Measurements from ENCODE around the gene STRIP2. TPM values are rescaled to one million over a fixed set of nuclear protein-coding genes. Genes with fewer than 3 reads are reported as not detected.

The STRIP2 gene
- total and polyA plus RNA-seq, 9 donors: 5.1 to 10.1 (median 6.2) TPM

DNA sequence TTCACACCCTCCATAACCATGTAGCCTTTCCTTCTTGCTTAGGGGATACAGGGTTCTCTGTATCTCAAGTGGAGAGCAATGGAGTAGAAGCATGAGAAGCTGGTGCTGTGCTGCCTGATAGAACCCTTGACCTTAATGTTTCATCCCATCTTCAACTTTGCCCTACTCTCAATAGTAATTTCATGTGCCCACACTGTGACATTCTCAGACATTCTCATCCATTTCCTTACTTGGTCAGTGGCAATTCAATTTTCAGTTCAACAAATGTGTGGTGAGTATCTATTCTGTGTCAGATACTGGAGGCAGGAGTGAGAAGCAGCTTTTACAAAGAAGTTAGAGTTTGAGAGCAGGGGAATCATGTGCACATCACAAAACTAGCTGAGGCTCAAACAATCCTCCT is 16.1 kb downstream of the STRIP2 start:
- H3K9me3 ChIP-seq (replicated peaks; ENCODE audit: control insufficient read depth, low read depth, low read length): peaks cover 7% of the 10 kb centered on the region
- no peak overlapping the region for H3K4me3 ChIP-seq (ENCODE audit: low read length)
- no peak for DNase-seq
- no peak overlapping the region for H3K27ac ChIP-seq (ENCODE audit: low read length)
- H3K4me1 ChIP-seq (ENCODE audit: control insufficient read depth, insufficient read depth, low read length): no peaks in the 10 kb centered on the region
- H3K27me3 ChIP-seq (ENCODE audit: control insufficient read depth, insufficient read depth, low read length): no peaks in the 10 kb centered on the region
- H3K36me3 ChIP-seq (ENCODE audit: control insufficient read depth, insufficient read depth, low read length): peaks cover 21% of the 10 kb centered on the region

DNA sequence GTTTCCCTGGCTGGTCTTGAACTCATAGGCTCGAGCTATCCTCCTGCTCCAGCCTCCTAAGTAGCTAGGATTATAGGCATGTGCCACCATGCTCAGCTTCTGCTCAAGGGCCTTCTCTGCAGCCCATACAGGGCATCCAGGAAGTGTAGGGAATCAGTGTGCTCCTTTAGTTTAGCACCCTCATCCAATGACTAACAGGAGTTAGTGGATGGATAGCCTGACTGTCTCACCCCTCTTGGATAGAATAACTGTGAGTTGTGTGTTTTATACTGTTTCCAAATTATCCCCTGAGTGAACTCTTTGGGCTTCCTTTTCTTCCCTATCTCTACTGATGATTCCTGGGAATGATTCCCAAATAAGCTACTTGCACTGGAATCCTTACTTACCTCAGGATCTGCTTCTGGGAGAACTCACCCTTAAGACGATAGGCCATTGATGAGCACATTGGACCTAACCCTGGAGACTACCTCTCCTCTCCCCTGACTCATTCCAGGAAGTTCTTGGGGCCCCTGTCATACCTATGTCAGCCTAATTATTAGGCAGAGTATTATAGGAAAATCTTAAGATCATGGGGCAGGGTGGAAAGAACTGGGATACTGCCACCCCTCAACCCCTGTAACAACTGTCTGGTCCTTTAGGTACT is 18.5 kb downstream of the STRIP2 start:
- Histone ChIP-seq H3K4me3 (ENCODE audit: low read length) (no peak overlapping the region), H3K27me3 (ENCODE audit: control insufficient read depth, insufficient read depth, low read length) (no peaks in the 10 kb centered on the region), H3K9me3 (replicated peaks; ENCODE audit: control insufficient read depth, low read depth, low read length) (peaks cover 7% of the 10 kb centered on the region), H3K4me1 (ENCODE audit: control insufficient read depth, insufficient read depth, low read length) (no peaks in the 10 kb centered on the region), H3K36me3 (ENCODE audit: control insufficient read depth, insufficient read depth, low read length) (peaks cover 23% of the 10 kb centered on the region), H3K27ac (ENCODE audit: low read length) (no peak overlapping the region)
- 100% methylated on average over 1 of the region's 2 CpGs for WGBS (ENCODE audit: insufficient coverage)
- DNase-seq: no peak

DNA sequence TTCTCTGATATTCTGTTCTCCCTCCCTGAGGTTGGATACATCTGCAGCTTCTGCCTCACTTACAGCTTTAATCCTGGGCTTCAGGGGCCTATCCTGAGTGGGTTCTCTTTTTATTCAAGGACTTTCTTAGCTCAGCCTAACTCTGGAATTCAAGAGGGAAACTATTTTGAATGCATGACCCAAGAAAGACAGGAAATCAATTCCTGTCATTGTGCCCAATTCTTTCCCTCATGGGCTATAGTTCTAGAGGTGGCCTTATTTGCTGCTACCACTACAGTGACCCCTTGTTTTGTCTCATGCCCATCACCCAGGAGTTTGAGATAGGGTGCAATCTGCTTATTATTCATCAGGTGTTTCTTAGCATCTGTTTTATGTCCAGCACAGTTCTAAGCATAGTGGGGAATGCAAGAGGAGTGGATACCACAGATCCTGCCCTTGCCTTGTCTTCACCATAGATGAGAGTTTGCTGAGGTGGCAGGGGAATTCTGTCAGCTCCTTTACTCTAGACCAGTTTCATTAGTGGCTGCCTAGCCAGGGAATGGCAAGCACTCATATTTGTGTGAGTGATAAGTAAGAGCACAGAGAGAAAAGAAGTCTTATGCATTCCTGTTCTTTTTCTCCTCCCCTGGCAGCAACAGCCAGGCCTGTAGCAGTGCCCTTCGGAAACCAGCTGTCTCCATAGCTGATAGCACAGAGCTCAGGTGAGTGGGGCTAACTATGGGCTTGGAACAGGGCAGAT is 19.4 kb downstream of the STRIP2 start:
- Histone ChIP-seq H3K9me3 (replicated peaks; ENCODE audit: control insufficient read depth, low read depth, low read length) (no peaks in the 10 kb centered on the region), H3K27me3 (ENCODE audit: control insufficient read depth, insufficient read depth, low read length) (no peaks in the 10 kb centered on the region), H3K27ac (ENCODE audit: low read length) (no peak overlapping the region), H3K36me3 (ENCODE audit: control insufficient read depth, insufficient read depth, low read length) (peaks cover 33% of the 10 kb centered on the region), H3K4me3 (ENCODE audit: low read length) (no peak overlapping the region), H3K4me1 (ENCODE audit: control insufficient read depth, insufficient read depth, low read length) (no peaks in the 10 kb centered on the region)
- no peak for DNase-seq
- WGBS (ENCODE audit: insufficient coverage): no CpG with 5 or more reads among the region's 1 CpG

DNA sequence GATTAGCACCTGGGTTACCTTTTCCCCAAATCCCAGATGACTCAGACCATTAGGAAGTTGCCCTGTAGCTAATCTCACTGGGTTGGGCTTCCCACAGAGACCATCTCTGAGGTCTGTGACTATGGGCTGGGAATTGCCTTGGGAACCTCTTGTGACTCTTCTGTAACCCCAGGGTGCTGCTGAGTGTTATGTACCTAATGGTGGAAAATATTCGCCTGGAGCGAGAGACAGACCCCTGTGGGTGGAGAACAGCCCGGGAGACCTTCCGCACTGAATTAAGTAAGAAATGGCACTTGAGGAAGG is 20.0 kb downstream of the STRIP2 start:
- Histone ChIP-seq H3K27me3 (ENCODE audit: control insufficient read depth, insufficient read depth, low read length) (no peaks in the 10 kb centered on the region), H3K9me3 (replicated peaks; ENCODE audit: control insufficient read depth, low read depth, low read length) (no peaks in the 10 kb centered on the region), H3K4me1 (ENCODE audit: control insufficient read depth, insufficient read depth, low read length) (no peaks in the 10 kb centered on the region), H3K36me3 (ENCODE audit: control insufficient read depth, insufficient read depth, low read length) (peaks cover 34% of the 10 kb centered on the region), H3K27ac (ENCODE audit: low read length) (no peak overlapping the region), H3K4me3 (ENCODE audit: low read length) (no peak overlapping the region)
- no peak for DNase-seq
- 77% methylated on average over 4 of the region's 4 CpGs for WGBS (ENCODE audit: insufficient coverage)

DNA sequence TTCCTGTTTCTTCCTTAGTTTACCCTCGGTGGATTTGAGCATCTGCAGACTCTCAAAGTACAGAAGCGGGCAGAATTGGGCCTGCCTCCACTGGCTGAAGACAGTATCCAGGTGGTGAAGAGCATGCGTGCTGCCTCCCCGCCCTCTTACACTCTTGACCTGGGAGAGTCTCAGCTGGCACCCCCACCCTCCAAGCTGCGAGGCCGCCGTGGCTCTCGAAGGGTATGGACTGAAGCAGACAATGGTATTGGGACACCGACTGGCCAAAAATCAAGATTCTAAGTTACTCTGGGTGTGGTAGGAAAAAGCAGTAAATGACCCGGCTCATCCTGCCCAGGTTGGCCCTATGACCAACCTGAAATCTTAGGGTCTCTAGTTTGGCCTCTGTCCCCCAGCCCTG is 22.2 kb downstream of the STRIP2 start:
- H3K4me3 ChIP-seq (ENCODE audit: low read length): no peak overlapping the region
- H3K36me3 ChIP-seq (ENCODE audit: control insufficient read depth, insufficient read depth, low read length): peaks cover 39% of the 10 kb centered on the region
- no peak for DNase-seq
- H3K9me3 ChIP-seq (replicated peaks; ENCODE audit: control insufficient read depth, low read depth, low read length): no peaks in the 10 kb centered on the region
- no peaks in the 10 kb centered on the region for H3K4me1 ChIP-seq (ENCODE audit: control insufficient read depth, insufficient read depth, low read length)
- no peak overlapping the region for H3K27ac ChIP-seq (ENCODE audit: low read length)
- no peaks in the 10 kb centered on the region for H3K27me3 ChIP-seq (ENCODE audit: control insufficient read depth, insufficient read depth, low read length)
- WGBS (ENCODE audit: insufficient coverage): 92% methylated on average over 8 of the region's 10 CpGs

DNA sequence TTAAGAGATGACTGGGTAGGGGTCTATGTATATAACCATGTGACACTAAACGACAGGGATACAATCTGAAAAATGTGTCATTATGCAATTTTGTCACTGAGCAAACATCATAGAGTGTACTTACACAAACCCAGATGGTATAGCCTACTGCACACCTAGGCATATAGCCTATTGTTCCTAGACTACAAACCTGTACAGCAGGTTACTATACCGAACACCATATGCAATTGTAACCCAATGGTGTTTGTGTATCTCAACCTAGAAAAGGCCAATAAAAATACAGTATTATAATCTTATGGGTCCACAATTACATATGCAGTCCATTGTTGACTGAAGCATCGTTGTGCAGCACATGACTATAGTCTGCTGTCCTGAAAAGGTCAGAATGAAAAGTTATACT is 22.9 kb downstream of the STRIP2 start:
- H3K27ac ChIP-seq (ENCODE audit: low read length): no peak overlapping the region
- no CpG with 5 or more reads among the region's 3 CpGs for WGBS (ENCODE audit: insufficient coverage)
- H3K4me1 ChIP-seq (ENCODE audit: control insufficient read depth, insufficient read depth, low read length): no peaks in the 10 kb centered on the region
- no peaks in the 10 kb centered on the region for H3K27me3 ChIP-seq (ENCODE audit: control insufficient read depth, insufficient read depth, low read length)
- no peaks in the 10 kb centered on the region for H3K9me3 ChIP-seq (replicated peaks; ENCODE audit: control insufficient read depth, low read depth, low read length)
- peaks cover 35% of the 10 kb centered on the region for H3K36me3 ChIP-seq (ENCODE audit: control insufficient read depth, insufficient read depth, low read length)
- no peak for DNase-seq
- no peak overlapping the region for H3K4me3 ChIP-seq (ENCODE audit: low read length)

DNA sequence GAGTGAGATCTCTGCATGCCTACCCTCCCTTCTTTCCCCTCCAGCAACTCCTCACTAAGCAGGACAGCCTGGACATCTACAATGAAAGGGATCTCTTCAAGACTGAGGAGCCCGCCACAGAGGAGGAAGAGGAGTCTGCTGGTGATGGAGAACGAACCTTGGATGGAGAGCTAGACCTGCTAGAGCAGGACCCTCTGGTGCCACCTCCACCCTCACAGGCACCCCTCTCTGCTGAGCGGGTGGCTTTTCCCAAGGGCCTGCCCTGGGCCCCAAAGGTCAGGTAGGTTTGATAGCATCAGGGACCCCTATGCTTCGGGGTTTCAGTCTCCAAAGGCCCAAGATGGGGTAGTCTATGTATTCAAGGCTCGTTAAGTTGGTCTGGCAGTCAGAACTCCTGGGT is 23.9 kb downstream of the STRIP2 start:
- Histone ChIP-seq H3K4me1 (ENCODE audit: control insufficient read depth, insufficient read depth, low read length) (no peaks in the 10 kb centered on the region), H3K36me3 (ENCODE audit: control insufficient read depth, insufficient read depth, low read length) (peaks cover 41% of the 10 kb centered on the region), H3K27ac (ENCODE audit: low read length) (no peak overlapping the region), H3K9me3 (replicated peaks; ENCODE audit: control insufficient read depth, low read depth, low read length) (no peaks in the 10 kb centered on the region), H3K27me3 (ENCODE audit: control insufficient read depth, insufficient read depth, low read length) (no peaks in the 10 kb centered on the region), H3K4me3 (ENCODE audit: low read length) (no peak overlapping the region)
- WGBS (ENCODE audit: insufficient coverage): 100% methylated on average over 2 of the region's 5 CpGs
- DNase-seq: no peak

DNA sequence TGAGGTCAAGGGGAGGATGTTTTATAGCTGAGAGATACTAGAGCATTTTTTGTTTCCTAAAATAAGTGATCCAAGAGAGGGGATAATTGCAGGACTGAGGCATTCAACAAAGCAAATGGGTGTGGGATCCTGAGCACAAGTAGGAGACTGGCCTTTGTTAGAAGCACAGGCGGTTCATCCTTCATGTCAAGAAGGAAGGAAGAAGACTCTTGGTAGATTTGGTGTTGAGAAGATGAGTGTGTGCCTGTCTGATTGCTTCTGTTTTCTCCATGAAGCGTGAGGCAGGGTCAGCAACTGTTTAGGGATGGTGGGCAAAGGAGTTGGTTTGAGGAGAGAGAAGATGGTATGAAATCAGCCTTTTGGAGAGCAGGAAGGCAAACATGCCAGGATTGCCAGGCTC is 27.6 kb downstream of the STRIP2 start:
- 94% methylated on average over 2 of the region's 2 CpGs for WGBS (ENCODE audit: insufficient coverage)
- Histone ChIP-seq H3K4me1 (ENCODE audit: control insufficient read depth, insufficient read depth, low read length) (peaks cover 11% of the 10 kb centered on the region), H3K27ac (ENCODE audit: low read length) (no peak overlapping the region), H3K36me3 (ENCODE audit: control insufficient read depth, insufficient read depth, low read length) (peaks cover 28% of the 10 kb centered on the region), H3K27me3 (ENCODE audit: control insufficient read depth, insufficient read depth, low read length) (no peaks in the 10 kb centered on the region), H3K4me3 (ENCODE audit: low read length) (no peak overlapping the region), H3K9me3 (replicated peaks; ENCODE audit: control insufficient read depth, low read depth, low read length) (no peaks in the 10 kb centered on the region)
- no peak for DNase-seq

DNA sequence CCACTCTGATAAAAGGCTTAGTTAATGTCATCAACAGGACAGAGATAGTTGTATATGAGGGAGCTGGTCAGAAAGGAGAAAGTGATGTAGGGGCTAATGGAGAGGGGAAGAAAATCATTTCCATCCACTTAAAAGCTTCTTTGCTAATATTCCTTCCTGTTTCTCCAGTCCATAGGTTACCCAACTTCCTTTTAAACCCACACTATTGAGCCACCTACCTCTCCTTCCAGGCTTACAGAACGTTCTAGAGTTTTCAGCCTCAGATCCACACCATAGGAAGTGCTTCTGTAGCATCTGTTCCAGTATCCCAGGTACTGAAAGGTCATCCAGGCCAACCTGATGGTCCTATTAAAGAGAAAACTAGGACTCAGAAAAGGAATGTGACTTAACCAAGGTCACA is 28.2 kb downstream of the STRIP2 start:
- peaks cover 25% of the 10 kb centered on the region for H3K36me3 ChIP-seq (ENCODE audit: control insufficient read depth, insufficient read depth, low read length)
- no peak for DNase-seq
- WGBS (ENCODE audit: insufficient coverage): 60% methylated on average over 1 of the region's 1 CpG

DNA sequence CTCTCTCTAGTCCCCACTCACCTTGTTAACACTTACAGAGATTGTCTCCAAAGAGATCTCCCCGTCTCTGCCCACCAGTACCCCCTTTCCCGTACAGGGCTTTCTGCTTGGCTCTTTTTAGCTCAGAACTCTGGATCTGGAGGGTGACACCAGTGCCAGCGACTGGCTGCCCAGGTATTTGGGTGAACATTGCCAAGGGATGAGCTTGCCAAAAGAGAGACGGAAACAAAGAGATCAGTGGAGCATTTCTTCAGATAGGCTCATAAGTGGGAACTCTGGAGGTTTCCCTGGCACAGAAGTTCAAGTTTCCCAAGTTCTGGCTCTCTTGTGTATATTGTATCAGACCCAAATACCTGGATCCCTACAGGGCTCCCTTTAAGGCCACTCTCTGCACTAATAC is 30.0 kb downstream of the STRIP2 start:
- no peak overlapping the region for H3K27ac ChIP-seq (ENCODE audit: low read length)
- no peaks in the 10 kb centered on the region for H3K9me3 ChIP-seq (replicated peaks; ENCODE audit: control insufficient read depth, low read depth, low read length)
- no peak overlapping the region for H3K4me3 ChIP-seq (ENCODE audit: low read length)
- H3K27me3 ChIP-seq (ENCODE audit: control insufficient read depth, insufficient read depth, low read length): no peaks in the 10 kb centered on the region
- 94% methylated on average over 2 of the region's 4 CpGs for WGBS (ENCODE audit: insufficient coverage)
- peaks cover 11% of the 10 kb centered on the region for H3K4me1 ChIP-seq (ENCODE audit: control insufficient read depth, insufficient read depth, low read length)
- peaks cover 15% of the 10 kb centered on the region for H3K36me3 ChIP-seq (ENCODE audit: control insufficient read depth, insufficient read depth, low read length)
- DNase-seq: no peak

More for the DNA sequence above, 28.2 kb downstream of the STRIP2 start:
- Histone ChIP-seq H3K27ac (ENCODE audit: low read length) (no peak overlapping the region), H3K27me3 (ENCODE audit: control insufficient read depth, insufficient read depth, low read length) (no peaks in the 10 kb centered on the region), H3K4me1 (ENCODE audit: control insufficient read depth, insufficient read depth, low read length) (peaks cover 11% of the 10 kb centered on the region), H3K9me3 (replicated peaks; ENCODE audit: control insufficient read depth, low read depth, low read length) (no peaks in the 10 kb centered on the region), H3K4me3 (ENCODE audit: low read length) (no peak overlapping the region)
